Esophagus squamous epithelium (tissue), 5 donors: ENCODE results near the gene GLS. TPM values are rescaled to one million over a fixed set of nuclear protein-coding genes. Genes with fewer than 3 reads are reported as not detected.

Source experiments
- DNase-seq: peaks from one replicate; lab custom pipeline; 2025; lab: John Stamatoyannopoulos, UW
- H3K27ac ChIP-seq, 4 donors: fragments of 200-600 bp; sonication (generic); one replicate each; pipeline ENCODE4 v1.5.1; 2016 to 2019; ENCODE audit warnings: mild to moderate bottlenecking in 1 of 4
- H3K27me3 ChIP-seq, 4 donors: fragments of 200-600 bp; sonication (generic); 1 replicate in 3 of 4; 2 replicates in 1 of 4; pipeline versions ENCODE4 v1.5.1 to v1.6.0; 2017 to 2021; ENCODE audit warnings: antibody characterized with exemption in 1 of 4
- H3K36me3 ChIP-seq, 3 donors: fragments of 200-600 bp; sonication (generic); one replicate each; pipeline ENCODE4 v1.5.1; 2016 to 2019
- H3K4me1 ChIP-seq, 3 donors: fragments of 200-600 bp; sonication (generic); one replicate each; pipeline ENCODE4 v1.5.1; 2017 to 2019
- H3K4me3 ChIP-seq, 4 donors: fragments of 200-600 bp; sonication (generic); 1 replicate in 3 of 4; 2 replicates in 1 of 4; pipeline ENCODE4 v1.5.1; 2016 to 2019; ENCODE audit warnings: mild to moderate bottlenecking in 2 of 4, moderate library complexity in 1 of 4
- H3K9me3 ChIP-seq, 3 donors: fragments of 200-600 bp; sonication (generic); one replicate each; pipeline ENCODE4 v1.5.1; 2016 to 2019
- CTCF ChIP-seq, 6 experiments: fragments of 450-650 bp in 4 of 6; fragments of 200-600 bp in 2 of 6; sonication (generic) in 2 of 6; IDR thresholded peaks; one replicate each; pipeline ENCODE4 v1.5.1; 2016 to 2019; ENCODE audit warnings: antibody characterized with exemption in 6 of 6, mild to moderate bottlenecking in 4 of 6, moderate library complexity in 4 of 6
- POLR2A ChIP-seq, 4 donors: fragments of 450-650 bp; IDR thresholded peaks; one replicate each; pipeline ENCODE4 v1.6.1; 2017; ENCODE audit warnings: antibody characterized with exemption in 4 of 4, mild to moderate bottlenecking in 4 of 4, moderate library complexity in 3 of 4
- WGBS, 2 donors: methylation state at CpG; one replicate each; pipeline ENCODE4 v1.1.5; 2018; 5-methylcytosine and 5-hydroxymethylcytosine counted together
- intact Hi-C: fragments of 100-400 bp; cut with DNase I; formaldehyde crosslinking; loops from one replicate; pipeline ENCODE4 v1.15.0; 2022
- total RNA-seq, 4 donors: library from RNA; depleted of rRNA; stranded (reverse); fragments of >200 nt; gene quantifications; one replicate each; pipeline ENCODE4 v1.1.0, GENCODE V29; 2016
- donor health status: DM: yes; HTN: yes; CAD: no.

The GLS gene
- total RNA-seq, 4 donors from 2014 or later = 22.0 to 84.1 (median 45.9) TPM

- intact Hi-C loops = no loop called here
Measured at GRCh38 chr2:190982262-190983034, 101.8 kb downstream of the GLS start.

GRCh38 chr2:190984595-190984994 lies 104.0 kb downstream of the GLS start:
- 48 to 64% methylated on average over 4 to 5 of the region's 5 CpGs for WGBS, 2 donors
- Histone ChIP-seq H3K27ac (no peak overlapping the region), H3K4me1 (no peaks in the 10 kb centered on the region), H3K4me3 (no peak overlapping the region), H3K9me3 (no peaks in the 10 kb centered on the region), H3K36me3 (peaks cover 12 to 100% (median 75%) of the 10 kb centered on the region in 3 donors), H3K27me3 (no peaks in the 10 kb centered on the region)
- no peak for DNase-seq
- no peak for TF ChIP-seq CTCF (IDR thresholded peaks at IDR 0.05)
- TF ChIP-seq POLR2A (IDR thresholded peaks at IDR 0.05) = no peak
- intact Hi-C loops = no loop called here

More at GRCh38 chr2:190982262-190983034, 101.8 kb downstream of the GLS start:
- TF ChIP-seq POLR2A (IDR thresholded peaks at IDR 0.05) = no peak
- TF ChIP-seq CTCF (IDR thresholded peaks at IDR 0.05) = no peak
- no peak overlapping the region for H3K27ac ChIP-seq
- H3K27me3 ChIP-seq = no peaks in the 10 kb centered on the region
- no peak overlapping the region for H3K4me3 ChIP-seq
- no peak for DNase-seq
- 84 to 89% methylated on average over 8 of the region's 8 CpGs for WGBS, 2 donors
- H3K4me1 ChIP-seq = no peaks in the 10 kb centered on the region
- H3K36me3 ChIP-seq = peaks cover 16 to 100% (median 76%) of the 10 kb centered on the region in 3 donors
- H3K9me3 ChIP-seq = no peaks in the 10 kb centered on the region

GRCh38 chr2:190986221-190986953 lies 105.8 kb downstream of the GLS start:
- intact Hi-C loops = no loop called here
- Histone ChIP-seq H3K9me3 (no peaks in the 10 kb centered on the region), H3K27me3 (no peaks in the 10 kb centered on the region), H3K4me3 (no peak overlapping the region), H3K4me1 (no peaks in the 10 kb centered on the region), H3K27ac (no peak overlapping the region), H3K36me3 (peaks cover 18 to 100% (median 77%) of the 10 kb centered on the region in 3 donors)
- no peak for DNase-seq
- WGBS, 2 donors = 82% methylated on average over 12 to 13 of the region's 13 CpGs
- TF ChIP-seq POLR2A (IDR thresholded peaks at IDR 0.05) = no peak
- no peak for TF ChIP-seq CTCF (IDR thresholded peaks at IDR 0.05)

GRCh38 chr2:190987116-190987515 lies 106.5 kb downstream of the GLS start:
- Histone ChIP-seq H3K9me3 (no peaks in the 10 kb centered on the region), H3K27me3 (no peaks in the 10 kb centered on the region), H3K4me1 (no peaks in the 10 kb centered on the region), H3K4me3 (no peak overlapping the region), H3K36me3 (peaks cover 18 to 100% (median 71%) of the 10 kb centered on the region in 3 donors), H3K27ac (no peak overlapping the region)
- intact Hi-C loops = no loop called here
- 93 to 100% methylated on average over 1 of the region's 1 CpG for WGBS, 2 donors
- DNase-seq = no peak
- TF ChIP-seq CTCF (IDR thresholded peaks at IDR 0.05) (no peak), POLR2A (IDR thresholded peaks at IDR 0.05) (no peak)

GRCh38 chr2:190987938-190988337 lies 107.3 kb downstream of the GLS start:
- H3K4me1 ChIP-seq = no peaks in the 10 kb centered on the region
- no peaks in the 10 kb centered on the region for H3K27me3 ChIP-seq
- H3K9me3 ChIP-seq = no peaks in the 10 kb centered on the region
- DNase-seq = no peak
- TF ChIP-seq CTCF (IDR thresholded peaks at IDR 0.05) (no peak), POLR2A (IDR thresholded peaks at IDR 0.05) (no peak)
- H3K36me3 ChIP-seq = peaks cover 13 to 100% (median 68%) of the 10 kb centered on the region in 3 donors
- no peak overlapping the region for H3K4me3 ChIP-seq
- no peak overlapping the region for H3K27ac ChIP-seq
- intact Hi-C loops = no loop called here
- WGBS, 2 donors = 79 to 93% methylated on average over 5 of the region's 5 CpGs
